Breast epithelium (tissue), 4 donors: ENCODE measurements around the gene GCN1. TPM values are rescaled to one million over a fixed set of nuclear protein-coding genes. Genes with fewer than 3 reads are reported as not detected.

Experiments
- DNase-seq, 2 donors: peaks; one replicate each; pipeline ENCODE4 v3.0.0-alpha.2; 2019; ENCODE audit warnings: low spot score in 2 of 2
- H3K27ac ChIP-seq, 2 donors: fragments of 200-600 bp; sonication (generic) in 1 of 2; one replicate each; pipeline ENCODE4 v1.5.1; 2016 to 2019; ENCODE audit warnings: mild to moderate bottlenecking in 1 of 2
- H3K27me3 ChIP-seq, 2 donors: fragments of 200-600 bp; sonication (generic) in 1 of 2; one replicate each; pipeline versions ENCODE4 v1.5.1 to v1.6.0; 2017 to 2019; ENCODE audit warnings: control low read depth in 1 of 2, mild to moderate bottlenecking in 1 of 2
- H3K36me3 ChIP-seq: fragments of 200-600 bp; one replicate; pipeline ENCODE4 v1.5.1; 2019
- H3K4me1 ChIP-seq, 2 donors: fragments of 200-600 bp; sonication (generic); one replicate each; pipeline ENCODE4 v1.5.1; 2016 to 2019; ENCODE audit warnings: control low read depth in 1 of 2
- H3K4me3 ChIP-seq, 3 donors: fragments of 200-600 bp; sonication (generic); 1 replicate in 2 of 3; 2 replicates in 1 of 3; pipeline ENCODE4 v1.5.1; 2016 to 2019; ENCODE audit warnings: mild to moderate bottlenecking in 3 of 3, moderate library complexity in 2 of 3
- H3K9me3 ChIP-seq, 2 donors: fragments of 200-600 bp; sonication (generic) in 1 of 2; one replicate each; pipeline ENCODE4 v1.5.1; 2016 to 2019; ENCODE audit warnings: control low read depth in 1 of 2
- CTCF ChIP-seq, 3 donors: fragments of 450-650 bp; IDR thresholded peaks; one replicate each; pipeline ENCODE4 v1.5.1; 2016 to 2017; ENCODE audit warnings: antibody characterized with exemption in 3 of 3, mild to moderate bottlenecking in 3 of 3, moderate library complexity in 3 of 3
- POLR2A ChIP-seq: fragments of 450-650 bp; IDR thresholded peaks from one replicate; pipeline ENCODE4 v1.6.1; 2016; ENCODE audit warnings: antibody characterized with exemption, mild to moderate bottlenecking, moderate library complexity
- POLR2AphosphoS5 ChIP-seq, 3 donors: sonication (generic); formaldehyde crosslinking; IDR thresholded peaks; one replicate each; pipeline ENCODE4 v1.6.1; 2017; ENCODE audit warnings: antibody characterized with exemption in 3 of 3
- intact Hi-C: fragments of 100-400 bp; cut with DNase I; formaldehyde crosslinking; loops from one replicate; pipeline ENCODE4 v1.15.1; 2023; ENCODE audit warnings: low total_unique reads
- total RNA-seq, 3 donors: library from RNA; depleted of rRNA; stranded (reverse); fragments of >200 nt; gene quantifications; one replicate each; pipeline ENCODE4 v1.1.0, GENCODE V29; 2016

The GCN1 gene
- total RNA-seq, 3 donors from 2014 or later: 50.1 to 79.6 (median 73.4) TPM

DNA sequence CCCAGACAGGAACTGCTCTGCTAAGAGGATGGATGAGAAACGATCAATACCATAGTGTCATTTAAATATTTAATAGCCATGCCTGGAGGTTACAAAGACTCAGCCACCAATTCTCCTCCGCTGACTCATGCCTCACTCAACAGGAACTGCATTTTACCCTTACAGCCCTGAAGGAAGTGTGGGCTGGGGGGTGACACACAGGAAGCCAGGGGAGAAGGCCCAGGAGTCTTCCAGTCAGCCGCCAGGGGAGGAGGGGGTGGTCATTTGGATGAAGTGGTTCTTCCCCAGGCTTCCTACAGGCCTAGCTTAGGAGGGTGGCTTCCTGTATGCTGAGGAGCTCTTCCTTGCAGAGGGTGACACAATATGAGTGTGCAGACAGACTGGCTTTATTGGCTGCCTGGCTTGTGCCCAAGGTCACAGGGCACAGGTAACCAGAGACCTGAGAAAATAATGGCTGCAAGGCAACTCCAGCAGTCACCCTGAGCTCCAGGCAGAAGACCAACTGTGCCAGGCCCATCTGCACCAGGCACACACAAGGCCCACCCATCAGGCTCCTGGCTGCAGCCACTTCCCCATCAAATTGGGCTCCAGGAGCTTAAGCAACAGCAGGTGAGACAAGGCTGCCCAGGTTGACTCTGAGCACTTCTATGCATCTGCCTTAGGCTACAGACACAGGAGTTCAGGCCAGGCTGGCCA, 36.9 kb upstream of the GCN1 start:
- Histone ChIP-seq H3K27me3 (no peaks in the 10 kb centered on the region), H3K4me3 (peak overlapping the region in 1 of 3 donors; percentile 50), H3K27ac (peak overlapping the region; percentile 94), H3K36me3 (no peaks in the 10 kb centered on the region), H3K9me3 (no peaks in the 10 kb centered on the region), H3K4me1 (peaks cover 52 to 61% of the 10 kb centered on the region in 2 donors)
- DNase-seq: peak in 1 of 2 donors; percentile 59
- intact Hi-C loops: loop anchor here (5.0 kb wide), 1 partner anchor 36 kb away; the partner anchor contains the start of gene PXN
- TF ChIP-seq POLR2AphosphoS5 (IDR thresholded peaks at IDR 0.05): peak in 1 of 3 donors; percentile 23
- no peak for TF ChIP-seq CTCF (IDR thresholded peaks at IDR 0.05)
- TF ChIP-seq POLR2A: no peak

DNA sequence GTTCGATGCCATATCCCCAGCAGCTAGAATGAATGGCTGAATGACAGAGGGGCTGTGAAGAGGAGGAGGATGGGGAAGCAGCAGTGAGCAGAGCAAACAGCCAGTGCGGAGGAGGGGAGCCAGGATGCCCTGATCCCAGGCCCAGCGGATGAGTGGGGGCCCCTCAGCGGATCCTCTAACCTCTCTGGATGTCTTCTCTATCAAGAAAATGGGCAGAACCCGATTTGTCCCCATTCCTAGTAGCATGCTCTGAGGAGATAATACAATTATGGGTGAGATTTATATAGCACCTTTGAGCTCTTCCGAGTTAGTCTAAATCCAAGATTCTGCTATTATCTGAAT, 36.4 kb upstream of the GCN1 start:
- H3K4me1 ChIP-seq: peaks cover 52 to 61% of the 10 kb centered on the region in 2 donors
- no peak for TF ChIP-seq POLR2AphosphoS5 (IDR thresholded peaks at IDR 0.05)
- no peak for TF ChIP-seq POLR2A
- no peak for TF ChIP-seq CTCF (IDR thresholded peaks at IDR 0.05)
- DNase-seq: no peak
- H3K27me3 ChIP-seq: no peaks in the 10 kb centered on the region
- peak overlapping the region; percentile 94 for H3K27ac ChIP-seq
- H3K4me3 ChIP-seq: peak overlapping the region in 1 of 3 donors; percentile 50
- no peaks in the 10 kb centered on the region for H3K36me3 ChIP-seq
- H3K9me3 ChIP-seq: no peaks in the 10 kb centered on the region
- intact Hi-C loops: loop anchor here (5.0 kb wide), 1 partner anchor 36 kb away; the partner anchor contains the start of gene PXN

DNA sequence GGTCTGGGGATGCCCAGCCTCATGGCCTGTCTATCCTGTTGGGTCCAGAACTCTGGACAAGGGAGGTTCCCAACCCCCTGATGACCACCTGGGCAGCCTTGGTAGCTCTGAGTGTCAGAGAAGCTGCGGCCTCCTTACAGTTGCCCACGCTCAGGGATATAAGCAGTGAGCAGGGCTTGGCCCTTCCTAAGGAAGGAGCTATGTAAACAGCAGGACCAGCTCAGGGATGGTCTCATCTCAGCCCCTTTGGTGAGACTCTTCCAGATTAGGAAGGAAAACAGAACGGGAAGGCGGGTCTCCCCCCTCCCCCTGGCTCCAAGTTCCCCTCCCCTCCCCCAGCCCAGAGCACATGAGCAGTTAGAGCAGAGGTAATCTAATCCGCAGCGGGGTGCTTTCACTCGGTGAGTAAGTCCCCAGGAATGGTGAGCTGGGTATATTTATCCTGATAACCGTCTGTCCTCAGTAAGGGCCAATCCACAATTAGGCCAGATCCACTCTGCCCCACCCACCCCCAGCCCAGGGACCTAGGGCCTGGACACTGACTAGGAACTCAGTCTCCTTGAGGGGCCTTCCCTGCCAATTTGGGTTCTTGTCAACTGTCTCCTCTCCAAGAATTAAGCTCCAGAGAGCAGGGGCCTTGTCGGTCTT, 35.9 kb upstream of the GCN1 start:
- peak overlapping the region; percentile 94 for H3K27ac ChIP-seq
- H3K27me3 ChIP-seq: no peaks in the 10 kb centered on the region
- peak in 1 of 2 donors; percentile 47 for DNase-seq
- intact Hi-C loops: loop anchor here (5.0 kb wide), 1 partner anchor 37 kb away; the partner anchor contains the start of gene PXN
- no peaks in the 10 kb centered on the region for H3K36me3 ChIP-seq
- peak overlapping the region in 1 of 3 donors; percentile 50 for H3K4me3 ChIP-seq
- H3K9me3 ChIP-seq: no peaks in the 10 kb centered on the region
- H3K4me1 ChIP-seq: peaks cover 47 to 62% of the 10 kb centered on the region in 2 donors
- TF ChIP-seq POLR2AphosphoS5 (IDR thresholded peaks at IDR 0.05): no peak
- no peak for TF ChIP-seq POLR2A
- no peak for TF ChIP-seq CTCF (IDR thresholded peaks at IDR 0.05)

GRCh38 chr12:120229487-120230325, 35.2 kb upstream of the GCN1 start:
- no peaks in the 10 kb centered on the region for H3K9me3 ChIP-seq
- H3K27me3 ChIP-seq: no peaks in the 10 kb centered on the region
- H3K4me1 ChIP-seq: peaks cover 40 to 69% of the 10 kb centered on the region in 2 donors
- intact Hi-C loops: loop anchor here (5.0 kb wide), 1 partner anchor 38 kb away; the partner anchor contains the start of gene PXN
- peak overlapping the region; percentile 94 for H3K27ac ChIP-seq
- no peak for TF ChIP-seq CTCF (IDR thresholded peaks at IDR 0.05)
- no peak for TF ChIP-seq POLR2A
- TF ChIP-seq POLR2AphosphoS5 (IDR thresholded peaks at IDR 0.05): peak in 1 of 3 donors; percentile 11
- H3K4me3 ChIP-seq: peak overlapping the region in 1 of 3 donors; percentile 50
- DNase-seq: no peak
- no peaks in the 10 kb centered on the region for H3K36me3 ChIP-seq
